Nephron (organoid): ENCODE measurements around the gene HS6ST3.

Source experiments
- H3K27ac Mint-ChIP-seq, 3 experiments: 2 replicates each; pipeline ENCODE4 v1.8.0; 2020; ENCODE audit warnings: mixed read lengths in 3 of 3, mild to moderate bottlenecking in 2 of 3, moderate library complexity in 1 of 3
- H3K27me3 Mint-ChIP-seq: 2 replicates; pipeline ENCODE4 v1.8.0; 2021; ENCODE audit warnings: low read depth, mild to moderate bottlenecking, moderate library complexity, mixed read lengths
- H3K36me3 Mint-ChIP-seq: 2 replicates; pipeline ENCODE4 v1.8.0; 2020; ENCODE audit warnings: low read depth, mixed read lengths
- H3K4me1 Mint-ChIP-seq: 2 replicates; pipeline ENCODE4 v1.8.0; 2020; ENCODE audit warnings: mixed read lengths
- H3K4me3 Mint-ChIP-seq, 3 experiments: 2 replicates each; pipeline ENCODE4 v1.8.0; 2020; ENCODE audit warnings: mild to moderate bottlenecking in 3 of 3, mixed read lengths in 3 of 3, moderate library complexity in 2 of 3
- H3K9me3 Mint-ChIP-seq: 2 replicates; pipeline ENCODE4 v1.8.0; 2020; ENCODE audit warnings: mixed read lengths
- CTCF ChIP-seq, 3 experiments: fragments of 200-600 bp; sonication (generic); IDR thresholded peaks; one replicate each; pipeline ENCODE4 v1.5.0; 2021; ENCODE audit warnings: antibody characterized with exemption in 3 of 3; ENCODE audit not compliant: unreplicated experiment in 3 of 3

HS6ST3 gene

GRCh38 chr13:96202315-96202714 lies 112.4 kb downstream of the HS6ST3 start:
- peak overlapping the region in 1 of 3 experiments; percentile 6 for H3K4me3 Mint-ChIP-seq
- H3K4me1 Mint-ChIP-seq: peaks cover 26% of the 10 kb centered on the region

GRCh38 chr13:96203471-96203870 lies 113.6 kb downstream of the HS6ST3 start:
- peaks cover 26% of the 10 kb centered on the region for H3K4me1 Mint-ChIP-seq
- H3K27me3 Mint-ChIP-seq: no peaks in the 10 kb centered on the region
- H3K27ac Mint-ChIP-seq: no peak overlapping the region
- TF ChIP-seq CTCF (IDR thresholded peaks at IDR 0.05; ENCODE audit: unreplicated experiment in 3 of 3): no peak
- no peak overlapping the region for H3K4me3 Mint-ChIP-seq
- peaks cover 7% of the 10 kb centered on the region for H3K9me3 Mint-ChIP-seq
- no peaks in the 10 kb centered on the region for H3K36me3 Mint-ChIP-seq

More at GRCh38 chr13:96202315-96202714, 112.4 kb downstream of the HS6ST3 start:
- H3K27me3 Mint-ChIP-seq: no peaks in the 10 kb centered on the region
- no peaks in the 10 kb centered on the region for H3K36me3 Mint-ChIP-seq
- H3K27ac Mint-ChIP-seq: no peak overlapping the region
- TF ChIP-seq CTCF (IDR thresholded peaks at IDR 0.05; ENCODE audit: unreplicated experiment in 3 of 3): no peak
- peaks cover 7% of the 10 kb centered on the region for H3K9me3 Mint-ChIP-seq

GRCh38 chr13:96214824-96215445 lies 125.0 kb downstream of the HS6ST3 start:
- Mint-ChIP-seq H3K9me3 (no peaks in the 10 kb centered on the region), H3K27me3 (no peaks in the 10 kb centered on the region), H3K27ac (no peak overlapping the region), H3K4me1 (no peaks in the 10 kb centered on the region), H3K36me3 (no peaks in the 10 kb centered on the region), H3K4me3 (no peak overlapping the region)
- TF ChIP-seq CTCF (IDR thresholded peaks at IDR 0.05; ENCODE audit: unreplicated experiment in 3 of 3): no peak

- H3K9me3 Mint-ChIP-seq: no peaks in the 10 kb centered on the region
- no peak for TF ChIP-seq CTCF (IDR thresholded peaks at IDR 0.05; ENCODE audit: unreplicated experiment in 3 of 3)
Measured at GRCh38 chr13:96216543-96216942, 126.6 kb downstream of the HS6ST3 start.

GRCh38 chr13:96218475-96218874 lies 128.6 kb downstream of the HS6ST3 start:
- Mint-ChIP-seq H3K9me3 (no peaks in the 10 kb centered on the region), H3K4me3 (no peak overlapping the region), H3K27ac (no peak overlapping the region)

More at GRCh38 chr13:96216543-96216942, 126.6 kb downstream of the HS6ST3 start:
- Mint-ChIP-seq H3K27me3 (no peaks in the 10 kb centered on the region), H3K4me1 (no peaks in the 10 kb centered on the region), H3K27ac (no peak overlapping the region), H3K4me3 (no peak overlapping the region), H3K36me3 (no peaks in the 10 kb centered on the region)

More at GRCh38 chr13:96218475-96218874, 128.6 kb downstream of the HS6ST3 start:
- Mint-ChIP-seq H3K36me3 (no peaks in the 10 kb centered on the region), H3K27me3 (no peaks in the 10 kb centered on the region), H3K4me1 (no peaks in the 10 kb centered on the region)
- TF ChIP-seq CTCF (IDR thresholded peaks at IDR 0.05; ENCODE audit: unreplicated experiment in 3 of 3): no peak
